CD4-positive, CD25-positive, alpha-beta regulatory T cell (primary cell): ENCODE data around the gene CAB39. TPM values are rescaled to one million over a fixed set of nuclear protein-coding genes. Genes with fewer than 3 reads are reported as not detected.

Experiments
- ATAC-seq, 2 donors: fragments of 150-1000 bp; cut with Tn5 transposase; one replicate each; pipeline ENCODE4 v1.10.0; 2021; ENCODE audit warnings: low read depth in 2 of 2, moderate number of reproducible peaks in 2 of 2, moderate library complexity in 1 of 2
- DNase-seq, 3 donors: peaks; one replicate each; pipeline versions ENCODE4 v3.0.0 to v3.0.0-alpha.2; 2012 to 2022; ENCODE audit warnings: mixed read lengths in 1 of 3
- H3K27ac ChIP-seq: one replicate; pipeline ENCODE4 v1.7.0; 2013; ENCODE audit warnings: mild to moderate bottlenecking, low read length; ENCODE audit not compliant: insufficient read depth, poor library complexity, severe bottlenecking
- H3K27me3 ChIP-seq: one replicate; pipeline ENCODE4 v1.7.0; 2013; ENCODE audit warnings: low read length; ENCODE audit not compliant: control insufficient read depth, insufficient read depth
- H3K36me3 ChIP-seq: one replicate; pipeline ENCODE4 v1.7.0; 2013; ENCODE audit warnings: mild to moderate bottlenecking, low read length, moderate library complexity; ENCODE audit not compliant: control insufficient read depth, insufficient read depth
- H3K4me1 ChIP-seq: 2 replicates; pipeline ENCODE4 v1.7.0; 2013; ENCODE audit warnings: mild to moderate bottlenecking, low read length; ENCODE audit not compliant: insufficient read depth, control insufficient read depth, poor library complexity, severe bottlenecking
- H3K4me3 ChIP-seq: one replicate; pipeline ENCODE4 v1.7.0; 2013; ENCODE audit warnings: low read depth, mild to moderate bottlenecking, low read length, moderate library complexity
- H3K9me3 ChIP-seq, 2 experiments: 1 replicate in 1 of 2; 2 replicates in 1 of 2; pipeline ENCODE4 v1.7.0; 2013; ENCODE audit warnings: low read length in 2 of 2, mild to moderate bottlenecking in 1 of 2, moderate library complexity in 1 of 2; ENCODE audit not compliant: control insufficient read depth in 2 of 2
- H3K27ac Mint-ChIP-seq, 3 donors: one replicate each; pipeline ENCODE4 v1.8.0; 2020 to 2022; ENCODE audit warnings: mild to moderate bottlenecking in 3 of 3, mixed read lengths in 3 of 3, moderate library complexity in 2 of 3
- H3K27me3 Mint-ChIP-seq: one replicate; pipeline ENCODE4 v1.8.0; 2022; ENCODE audit warnings: mild to moderate bottlenecking, mixed read lengths
- H3K36me3 Mint-ChIP-seq: one replicate; pipeline ENCODE4 v1.8.0; 2020; ENCODE audit warnings: mixed read lengths
- H3K4me1 Mint-ChIP-seq, 4 donors: one replicate each; pipeline ENCODE4 v1.8.0; 2020 to 2022; ENCODE audit warnings: mixed read lengths in 4 of 4, mild to moderate bottlenecking in 1 of 4
- H3K4me3 Mint-ChIP-seq, 4 donors: one replicate each; pipeline ENCODE4 v1.8.0; 2020 to 2022; ENCODE audit warnings: mild to moderate bottlenecking in 4 of 4, mixed read lengths in 4 of 4, moderate library complexity in 3 of 4
- H3K9me3 Mint-ChIP-seq, 7 donors: one replicate each; pipeline ENCODE4 v1.8.0; 2020 to 2022; ENCODE audit warnings: mixed read lengths in 7 of 7, mild to moderate bottlenecking in 3 of 7, moderate library complexity in 2 of 7
- polyA plus RNA-seq, 4 donors: library from polyadenylated mRNA; unstranded; fragments of 300-500 nt; fragmentation: Illumina TruSeq; gene quantifications; one replicate each; pipeline ENCODE4 v1.2.3, GENCODE V29; 2021
- total RNA-seq: library from RNA; stranded (reverse); gene quantifications from one replicate; pipeline ENCODE4 v1.2.3, GENCODE V29; 2022

The CAB39 gene
- total and polyA plus RNA-seq, 5 donors from 2014 or later, result 64.3 to 114 (median 85.8) TPM

DNA sequence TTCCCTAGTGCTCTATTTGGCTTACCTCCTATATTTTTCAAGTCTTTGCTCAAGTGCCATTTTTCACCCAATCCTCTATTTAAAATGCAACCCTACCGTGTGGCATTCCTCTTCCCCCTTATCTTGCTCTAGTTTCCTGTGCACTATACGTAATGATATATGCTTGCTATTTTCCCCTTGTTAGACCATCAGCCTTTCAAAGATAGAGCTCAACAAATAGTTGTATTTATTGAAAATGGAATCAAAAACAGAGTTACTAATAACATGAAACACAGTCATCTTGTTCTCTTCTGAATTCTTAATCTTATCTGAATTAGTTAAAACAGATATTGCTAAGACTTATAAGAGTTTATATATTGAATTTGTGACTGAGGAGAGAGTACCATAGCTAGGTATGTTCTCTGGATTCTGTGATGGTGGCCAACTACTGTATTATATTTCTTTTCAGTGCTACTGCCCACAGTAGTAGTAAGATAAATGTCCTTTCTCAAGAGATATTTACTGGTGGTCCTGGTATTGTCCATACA is 55.3 kb downstream of the CAB39 start:
- Mint-ChIP-seq H3K4me3 (peak overlapping the region in 1 of 4 donors; percentile 16), H3K27me3 (no peaks in the 10 kb centered on the region), H3K4me1 (peaks cover 60 to 78% (median 64%) of the 10 kb centered on the region in 4 donors), H3K27ac (peak overlapping the region; percentile 22 to 48 (median 39)), H3K9me3 (peaks cover 0 to 3% (median 0%) of the 10 kb centered on the region in 7 donors), H3K36me3 (peaks cover 38% of the 10 kb centered on the region)
- no peak for DNase-seq
- Histone ChIP-seq H3K9me3 (no peaks in the 10 kb centered on the region), H3K4me1 (peaks cover 38% of the 10 kb centered on the region), H3K27ac (no peak overlapping the region), H3K36me3 (peaks cover 35% of the 10 kb centered on the region), H3K27me3 (no peaks in the 10 kb centered on the region), H3K4me3 (no peak overlapping the region)
- ATAC-seq, result no peak

- peaks cover 24% of the 10 kb centered on the region for H3K36me3 ChIP-seq
- H3K27ac Mint-ChIP-seq, result peak overlapping the region in 1 of 3 donors; percentile 39
Measured at GRCh38 chr2:230770804-230771203, 58.2 kb downstream of the CAB39 start.

GRCh38 chr2:230772156-230772555 is 59.5 kb downstream of the CAB39 start:
- peaks cover 17% of the 10 kb centered on the region for H3K36me3 ChIP-seq
- H3K4me1 ChIP-seq, result peaks cover 45% of the 10 kb centered on the region
- Mint-ChIP-seq H3K4me3 (peak overlapping the region in 2 of 4 donors; percentile 2 to 14), H3K27me3 (no peaks in the 10 kb centered on the region), H3K36me3 (peaks cover 28% of the 10 kb centered on the region), H3K27ac (peak overlapping the region; percentile 3 to 37 (median 7)), H3K4me1 (peaks cover 65 to 96% (median 82%) of the 10 kb centered on the region in 4 donors), H3K9me3 (peaks cover 0 to 1% (median 0%) of the 10 kb centered on the region in 7 donors)
- no peak for ATAC-seq
- DNase-seq, result no peak
- H3K27me3 ChIP-seq, result no peaks in the 10 kb centered on the region
- H3K4me3 ChIP-seq, result no peak overlapping the region
- no peak overlapping the region for H3K27ac ChIP-seq
- H3K9me3 ChIP-seq, result no peaks in the 10 kb centered on the region

More at GRCh38 chr2:230770804-230771203, 58.2 kb downstream of the CAB39 start:
- DNase-seq (no peak), ATAC-seq (no peak)
- peak overlapping the region in 3 of 4 donors; percentile 16 to 50 (median 21) for H3K4me3 Mint-ChIP-seq
- H3K4me1 ChIP-seq, result peaks cover 49% of the 10 kb centered on the region
- peaks cover 39% of the 10 kb centered on the region for H3K36me3 Mint-ChIP-seq
- peaks cover 0 to 3% (median 0%) of the 10 kb centered on the region in 7 donors for H3K9me3 Mint-ChIP-seq
- H3K27ac ChIP-seq, result peak overlapping the region; percentile 8
- H3K9me3 ChIP-seq, result no peaks in the 10 kb centered on the region
- peaks cover 68 to 96% (median 80%) of the 10 kb centered on the region in 4 donors for H3K4me1 Mint-ChIP-seq
- no peaks in the 10 kb centered on the region for H3K27me3 ChIP-seq
- peak overlapping the region; percentile 1 for H3K4me3 ChIP-seq
- H3K27me3 Mint-ChIP-seq, result no peaks in the 10 kb centered on the region

DNA sequence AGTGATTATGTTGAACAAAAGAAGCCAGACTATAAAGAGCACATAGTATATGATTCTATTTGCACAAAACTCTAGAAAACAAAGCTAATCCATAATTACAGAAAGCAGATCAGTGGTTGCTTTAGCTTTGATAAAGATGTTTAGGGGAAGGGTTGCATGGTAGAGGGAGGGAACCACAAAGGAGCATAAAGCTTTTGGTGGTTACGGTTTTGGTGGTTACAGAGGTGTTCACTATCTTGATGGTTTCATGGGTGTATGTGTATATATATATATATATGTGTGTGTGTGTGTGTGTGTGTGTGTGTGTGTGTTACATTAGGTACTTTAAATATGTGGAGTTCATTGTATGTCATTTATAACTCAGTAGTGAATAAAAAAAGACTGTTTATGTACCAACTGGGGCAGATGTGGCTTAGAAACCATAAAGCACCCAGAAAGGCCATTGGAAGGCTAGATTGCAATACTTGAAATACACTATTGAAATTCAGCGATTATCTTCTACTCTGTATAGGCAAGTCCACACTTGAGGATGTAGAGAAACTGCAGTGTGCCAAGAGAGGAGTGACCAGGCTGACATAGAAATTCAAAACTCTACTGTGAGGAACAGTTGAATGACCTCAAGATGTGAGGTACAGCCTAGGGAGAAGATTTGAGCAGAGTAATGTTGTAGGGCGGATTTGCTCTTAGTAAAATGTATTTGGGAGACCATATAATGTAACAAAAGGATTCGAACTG is 60.6 kb downstream of the CAB39 start:
- Histone ChIP-seq H3K9me3 (no peaks in the 10 kb centered on the region), H3K27ac (peak overlapping the region; percentile 27), H3K4me1 (peaks cover 45% of the 10 kb centered on the region), H3K27me3 (no peaks in the 10 kb centered on the region), H3K36me3 (peaks cover 10% of the 10 kb centered on the region), H3K4me3 (peak overlapping the region; percentile 21)
- peaks cover 27% of the 10 kb centered on the region for H3K36me3 Mint-ChIP-seq
- H3K4me1 Mint-ChIP-seq, result peaks cover 61 to 94% (median 80%) of the 10 kb centered on the region in 4 donors
- H3K27me3 Mint-ChIP-seq, result no peaks in the 10 kb centered on the region
- ATAC-seq, result peak; percentile 28 to 31
- peak in 2 of 3 donors; percentile 20 to 50 for DNase-seq
- H3K9me3 Mint-ChIP-seq, result no peaks in the 10 kb centered on the region
- H3K27ac Mint-ChIP-seq, result peak overlapping the region; percentile 30 to 78 (median 39)
- H3K4me3 Mint-ChIP-seq, result peak overlapping the region in 2 of 4 donors; percentile 10 to 24

GRCh38 chr2:230774348-230774951 is 61.8 kb downstream of the CAB39 start:
- no peaks in the 10 kb centered on the region for H3K27me3 ChIP-seq
- H3K9me3 ChIP-seq, result no peaks in the 10 kb centered on the region
- no peak for ATAC-seq
- Mint-ChIP-seq H3K27me3 (no peaks in the 10 kb centered on the region), H3K27ac (peak overlapping the region in 2 of 3 donors; percentile 3 to 58), H3K4me1 (peaks cover 57 to 93% (median 79%) of the 10 kb centered on the region in 4 donors), H3K36me3 (peaks cover 17% of the 10 kb centered on the region), H3K4me3 (peak overlapping the region in 1 of 4 donors; percentile 28), H3K9me3 (no peaks in the 10 kb centered on the region)
- H3K27ac ChIP-seq, result no peak overlapping the region
- DNase-seq, result no peak
- H3K4me1 ChIP-seq, result peaks cover 55% of the 10 kb centered on the region
- H3K36me3 ChIP-seq, result peaks cover 10% of the 10 kb centered on the region
- no peak overlapping the region for H3K4me3 ChIP-seq

- H3K27ac ChIP-seq, result no peak overlapping the region
- Mint-ChIP-seq H3K4me3 (peak overlapping the region in 2 of 4 donors; percentile 0 to 3), H3K27ac (peak overlapping the region; percentile 16 to 82 (median 74)), H3K9me3 (no peaks in the 10 kb centered on the region), H3K4me1 (peaks cover 64 to 93% (median 81%) of the 10 kb centered on the region in 4 donors), H3K27me3 (no peaks in the 10 kb centered on the region), H3K36me3 (peaks cover 17% of the 10 kb centered on the region)
- peaks cover 56% of the 10 kb centered on the region for H3K4me1 ChIP-seq
- H3K27me3 ChIP-seq, result no peaks in the 10 kb centered on the region
- H3K36me3 ChIP-seq, result peaks cover 10% of the 10 kb centered on the region
- ATAC-seq (no peak), DNase-seq (no peak)
- no peaks in the 10 kb centered on the region for H3K9me3 ChIP-seq
- H3K4me3 ChIP-seq, result peak overlapping the region; percentile 29
Measured at GRCh38 chr2:230775737-230776136, 63.1 kb downstream of the CAB39 start.

GRCh38 chr2:230777721-230778120 is 65.1 kb downstream of the CAB39 start:
- H3K9me3 ChIP-seq, result no peaks in the 10 kb centered on the region
- Mint-ChIP-seq H3K9me3 (no peaks in the 10 kb centered on the region), H3K4me1 (peaks cover 50 to 91% (median 77%) of the 10 kb centered on the region in 4 donors), H3K36me3 (peaks cover 20% of the 10 kb centered on the region), H3K27me3 (no peaks in the 10 kb centered on the region), H3K4me3 (peak overlapping the region in 3 of 4 donors; percentile 0 to 35 (median 18)), H3K27ac (peak overlapping the region; percentile 50 to 88 (median 72))
- peak overlapping the region; percentile 55 for H3K27ac ChIP-seq
- peaks cover 10% of the 10 kb centered on the region for H3K36me3 ChIP-seq
- no peak overlapping the region for H3K4me3 ChIP-seq
- H3K4me1 ChIP-seq, result peaks cover 63% of the 10 kb centered on the region
- DNase-seq (no peak), ATAC-seq (no peak)
- H3K27me3 ChIP-seq, result no peaks in the 10 kb centered on the region
